ENCODE results near the gene PTPN22. TPM values are rescaled to one million over a fixed set of nuclear protein-coding genes. Genes with fewer than 3 reads are reported as not detected.
A peak's percentile ranks its signal among the peaks of the same experiment; 100 is the strongest.
"Not testable (repeated sequence)": the region's sequence is repeated elsewhere in the genome, so short reads cannot be mapped to it uniquely, and the experiment has no call there.

PTPN22 gene
- total RNA-seq, 1 donor from 2014 or later = 3.2 TPM

DNA sequence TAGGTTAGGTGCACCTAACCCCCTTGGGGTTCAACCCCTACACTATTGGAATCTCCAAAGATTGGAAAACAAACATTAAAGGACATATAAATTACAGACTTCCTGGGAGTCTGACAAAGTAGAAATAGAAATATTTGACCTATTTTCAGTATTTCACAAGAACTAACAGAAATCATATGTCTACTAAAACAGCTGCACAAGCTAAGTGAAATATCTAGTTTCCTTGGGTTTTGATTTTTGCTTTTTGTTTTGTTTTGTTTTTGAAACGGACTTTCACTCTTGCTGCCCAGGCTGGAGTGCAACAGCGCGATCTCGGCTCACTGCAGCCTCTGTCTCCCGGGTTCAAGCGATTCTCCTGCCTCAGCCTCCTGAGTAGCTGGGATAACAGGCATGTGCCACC lies 18.8 kb downstream of the PTPN22 start:
- not testable (repeated sequence) for DNase-seq (ENCODE audit: low read depth, low spot score)

- DNase-seq (ENCODE audit: low read depth, low spot score) = no peak
Measured at GRCh38 chr1:113850127-113850796, 21.2 kb downstream of the PTPN22 start.

DNA sequence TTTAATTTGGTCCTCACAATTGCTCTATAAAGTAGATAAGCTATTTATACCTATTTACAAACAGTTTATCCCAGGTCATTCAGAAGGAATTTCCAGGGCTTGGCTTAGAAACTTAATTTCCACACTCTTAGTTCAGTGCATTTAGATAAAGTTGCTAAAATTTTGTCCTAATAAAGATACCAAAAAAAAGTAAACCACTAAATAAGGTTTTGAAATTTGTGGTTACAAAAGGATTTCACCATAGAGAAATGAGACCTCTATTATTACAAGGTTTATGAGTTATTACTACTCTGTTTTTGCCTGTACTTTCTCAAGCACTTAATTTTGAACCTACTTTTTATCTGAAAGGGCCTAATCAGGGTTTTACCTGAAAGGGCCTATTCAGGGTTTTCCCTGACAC lies 22.4 kb downstream of the PTPN22 start:
- DNase-seq (ENCODE audit: low read depth, low spot score) = no peak

DNA sequence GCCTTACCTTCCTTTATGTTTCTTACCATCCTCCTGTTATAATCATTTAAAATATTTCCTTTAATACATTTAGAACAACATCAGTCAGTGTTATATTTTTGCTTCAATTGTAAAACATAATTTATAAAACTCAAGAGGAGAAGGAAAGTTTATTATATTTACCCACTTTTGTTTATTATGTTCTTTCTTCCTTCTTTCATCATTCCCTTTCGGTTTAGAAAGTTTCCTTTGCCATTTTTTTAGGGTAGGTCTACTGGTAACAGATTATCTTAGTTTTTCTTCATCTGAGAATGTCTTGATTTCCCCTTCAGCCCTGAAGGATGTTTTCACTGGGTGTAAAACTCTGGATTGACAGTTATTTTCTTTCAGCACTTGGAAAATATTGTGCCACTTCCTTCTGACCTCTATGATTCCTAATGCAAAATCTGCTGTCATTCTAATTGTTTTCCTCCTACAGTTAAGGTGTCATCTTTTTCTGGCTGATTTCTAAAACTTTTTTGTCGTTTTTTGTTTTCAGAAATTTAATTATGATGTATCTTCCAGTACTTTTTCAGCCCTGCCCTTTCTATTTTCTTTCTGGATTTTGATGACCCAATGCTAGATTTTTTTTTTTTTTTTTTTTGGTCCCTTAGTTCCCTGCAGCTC lies 25.0 kb downstream of the PTPN22 start:
- DNase-seq (ENCODE audit: low read depth, low spot score) = no peak

- DNase-seq (ENCODE audit: low read depth, low spot score) = no peak
Measured at GRCh38 chr1:113836534-113836933, 35.0 kb downstream of the PTPN22 start.

GRCh38 chr1:113835686-113836290 lies 35.7 kb downstream of the PTPN22 start:
- no peak for DNase-seq (ENCODE audit: low read depth, low spot score)

DNA sequence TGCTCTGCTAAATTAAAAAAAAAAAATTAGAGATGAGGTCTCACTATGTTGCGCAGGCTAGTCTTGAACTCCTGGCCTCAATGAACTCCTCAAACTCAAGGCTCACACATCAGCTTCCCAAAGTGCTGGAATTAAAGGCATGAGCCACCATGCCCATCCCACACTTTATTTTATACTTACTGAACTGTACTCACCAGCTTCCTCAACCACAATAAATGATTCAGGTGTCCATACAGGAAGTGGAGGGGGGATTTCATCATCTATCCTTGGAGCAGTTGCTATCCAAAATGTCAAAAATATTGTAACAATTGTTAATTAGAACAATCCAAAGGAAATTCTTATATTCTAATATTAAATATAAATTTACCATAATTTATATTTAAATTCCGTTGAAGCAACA lies 36.8 kb downstream of the PTPN22 start:
- no peak for DNase-seq (ENCODE audit: low read depth, low spot score)

DNA sequence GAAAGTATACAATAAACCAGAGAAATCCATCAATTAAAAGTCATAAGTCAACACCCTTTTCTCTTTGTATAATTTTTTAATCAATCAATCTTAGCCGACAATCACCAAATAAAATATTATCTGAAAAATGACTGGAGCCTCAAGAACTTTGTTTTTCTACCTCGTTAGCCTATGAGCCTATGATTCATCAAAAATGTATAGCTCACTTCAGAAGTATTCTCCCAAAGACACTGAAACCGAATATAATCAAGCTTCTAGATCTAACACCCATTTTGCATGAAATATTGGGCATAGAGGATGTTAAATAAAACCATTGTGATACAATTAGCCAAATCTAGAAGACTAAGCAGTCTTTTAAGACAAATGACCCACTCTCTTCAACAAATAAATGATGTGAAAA lies 41.5 kb downstream of the PTPN22 start:
- no peak for DNase-seq (ENCODE audit: low read depth, low spot score)

DNA sequence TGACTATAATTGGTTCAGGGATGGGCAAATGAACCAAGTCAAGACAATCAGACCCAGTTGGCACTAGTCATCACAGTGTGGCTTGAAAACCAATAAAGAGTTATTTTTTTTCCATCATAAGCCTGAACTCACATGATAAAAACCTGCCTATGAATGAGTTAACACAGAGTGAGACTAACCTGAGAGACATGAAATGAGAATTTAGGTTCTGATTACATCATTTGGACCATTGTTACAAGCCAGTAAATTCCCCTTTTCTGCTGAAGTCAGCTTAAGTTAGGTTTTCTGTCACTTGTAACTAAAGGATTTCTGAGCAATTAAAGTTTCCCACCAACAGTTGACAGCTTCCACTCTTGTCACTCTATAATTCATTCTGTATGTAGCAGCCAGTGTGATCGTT lies 49.6 kb downstream of the PTPN22 start:
- no peak for DNase-seq (ENCODE audit: low read depth, low spot score)

- DNase-seq (ENCODE audit: low read depth, low spot score) = no peak
Measured at GRCh38 chr1:113818578-113818977, 52.9 kb downstream of the PTPN22 start.

DNA sequence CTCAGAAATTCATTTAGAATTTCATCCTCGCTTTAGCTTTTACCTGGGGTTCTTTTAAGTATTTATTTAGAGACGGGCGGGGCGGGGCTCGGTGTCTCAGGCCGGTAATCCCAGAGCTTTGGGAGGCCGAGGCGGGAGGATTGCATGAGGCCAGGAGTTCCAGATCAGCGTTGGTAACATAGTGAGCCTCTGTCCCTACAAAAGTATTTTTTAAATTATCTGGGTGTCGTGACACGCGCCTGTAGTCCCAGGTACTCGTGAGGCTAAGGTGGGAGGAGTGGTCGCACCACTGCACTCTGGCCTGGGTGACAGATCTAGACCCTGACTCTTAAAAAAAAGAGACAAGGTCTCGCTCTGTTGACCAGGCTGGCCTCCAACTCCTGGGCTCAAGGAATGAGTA lies 58.3 kb downstream of the PTPN22 start:
- DNase-seq (ENCODE audit: low read depth, low spot score) = no peak

DNA sequence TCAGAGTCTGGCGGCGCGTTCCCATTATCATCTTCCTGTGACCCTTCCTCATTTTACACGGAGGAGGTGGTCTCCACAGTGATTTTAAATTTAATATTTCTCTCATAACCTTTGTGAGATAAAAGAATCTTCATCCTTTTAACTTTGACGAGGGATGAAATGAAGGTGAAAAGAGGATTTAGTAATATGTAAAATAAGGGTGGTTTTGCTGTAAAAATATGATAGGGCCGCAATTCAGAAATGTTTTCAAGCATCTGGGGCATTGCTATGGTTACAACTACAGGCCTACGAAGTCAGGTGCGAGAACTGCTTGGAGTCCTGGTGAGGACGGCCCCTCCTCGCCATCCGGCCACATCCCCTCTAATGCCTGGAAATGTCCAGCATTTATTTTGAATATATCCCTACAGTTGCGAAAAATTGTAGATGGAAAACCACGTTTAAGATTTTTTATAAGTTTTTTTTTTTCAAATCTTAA lies 58.8 kb downstream of the PTPN22 start:
- no peak for DNase-seq (ENCODE audit: low read depth, low spot score)

GRCh38 chr1:113811888-113812660 lies 59.4 kb downstream of the PTPN22 start, which contains the start of gene RSBN1:
Gene RSBN1, minus strand, starts transcription at chr1:113812476. Its CDS starts 64 bp downstream, at chr1:113812412.
- DNase-seq (ENCODE audit: low read depth, low spot score) = peak; percentile 98

DNA sequence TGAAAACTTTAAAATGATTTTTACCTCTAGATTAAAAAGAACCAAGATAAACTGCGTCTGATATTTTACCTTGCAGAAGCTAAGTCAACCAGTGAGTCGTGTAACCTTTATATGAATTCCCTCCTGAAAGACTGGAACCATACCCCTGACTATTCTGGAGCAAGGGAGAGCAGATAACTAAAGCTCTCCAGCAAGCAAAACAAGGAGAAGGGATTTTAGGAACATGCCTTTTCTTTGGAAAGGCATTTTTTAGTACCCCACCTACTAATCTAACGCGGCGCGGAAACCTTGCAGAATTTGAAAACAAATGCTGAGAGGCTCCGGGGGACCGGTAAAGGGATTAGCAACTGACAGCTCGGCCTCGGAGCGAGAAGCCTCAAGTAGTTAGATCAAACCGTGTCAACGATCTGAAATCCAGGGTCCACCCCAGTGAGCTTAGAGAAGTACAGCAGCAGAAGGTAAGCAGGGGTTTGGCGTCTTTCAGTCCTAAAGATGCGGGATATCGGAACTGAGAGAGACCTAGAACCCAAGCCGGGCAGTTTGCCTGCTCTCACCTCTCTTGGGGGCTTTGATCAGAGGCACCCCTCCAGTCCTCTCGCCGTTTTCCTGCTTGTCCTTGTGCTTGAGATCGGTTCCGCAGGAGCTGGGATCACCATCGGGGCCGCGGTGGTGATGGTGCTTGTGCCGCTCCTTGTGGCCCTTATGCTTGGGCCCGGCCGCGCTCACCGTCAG lies 60.2 kb downstream of the PTPN22 start:
- DNase-seq (ENCODE audit: low read depth, low spot score) = no peak

- no peak for DNase-seq (ENCODE audit: low read depth, low spot score)
Measured at GRCh38 chr1:113809670-113810602, 61.6 kb downstream of the PTPN22 start.

- DNase-seq (ENCODE audit: low read depth, low spot score) = no peak
Measured at GRCh38 chr1:113808450-113809195, 62.9 kb downstream of the PTPN22 start.

- DNase-seq (ENCODE audit: low read depth, low spot score) = no peak
Measured at GRCh38 chr1:113805639-113806038, 65.9 kb downstream of the PTPN22 start.

GRCh38 chr1:113805256-113805531 lies 66.3 kb downstream of the PTPN22 start:
- DNase-seq (ENCODE audit: low read depth, low spot score) = no peak

DNA sequence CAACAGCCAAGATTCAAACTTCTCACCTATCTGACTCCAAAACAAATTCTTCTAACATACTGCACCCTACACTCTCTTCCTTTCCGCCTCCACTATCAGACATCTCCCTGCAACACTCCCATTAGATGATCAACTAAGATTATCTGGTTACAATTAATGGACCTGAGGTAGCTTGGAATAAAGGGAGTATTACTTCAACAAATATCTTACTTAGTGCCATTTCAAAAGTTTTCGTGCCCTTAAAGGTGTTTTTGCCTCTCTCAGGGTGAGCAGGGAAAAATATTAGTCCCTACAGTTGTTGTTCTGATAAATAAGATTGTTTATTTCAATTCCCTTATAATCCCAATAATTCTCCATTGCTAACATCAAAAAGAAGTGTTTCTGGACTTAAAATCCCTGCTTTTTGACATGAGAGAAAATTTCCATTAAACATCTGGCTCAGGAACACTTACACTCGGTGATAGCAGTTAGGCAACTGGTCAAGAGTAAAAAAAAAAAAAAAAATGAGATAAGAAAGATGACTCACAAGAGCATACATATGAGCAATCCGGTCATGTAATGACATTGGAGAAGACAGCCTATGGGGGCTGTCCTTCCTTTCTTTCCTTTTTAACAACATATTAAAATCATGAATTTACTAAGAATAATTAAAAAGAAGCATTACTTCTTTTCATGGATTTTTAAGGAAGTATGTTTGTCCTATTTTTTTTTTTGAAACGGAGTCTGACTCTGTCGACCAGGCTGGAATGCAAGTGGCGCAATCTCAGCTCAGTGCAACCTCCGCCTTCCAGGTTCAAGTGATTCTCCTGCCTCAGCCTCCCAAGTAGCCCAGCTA lies 66.9 kb downstream of the PTPN22 start:
- no peak for DNase-seq (ENCODE audit: low read depth, low spot score)
